ENCODE results near the gene PACSIN3. TPM values are rescaled to one million over a fixed set of nuclear protein-coding genes. Genes with fewer than 3 reads are reported as not detected.

The PACSIN3 gene
- total and polyA plus RNA-seq, 2 of the 13 experiments (the other 11 are each of a cell fraction or from before 2014, with no cell fraction given) = 47.9 to 93.3 TPM

DNA sequence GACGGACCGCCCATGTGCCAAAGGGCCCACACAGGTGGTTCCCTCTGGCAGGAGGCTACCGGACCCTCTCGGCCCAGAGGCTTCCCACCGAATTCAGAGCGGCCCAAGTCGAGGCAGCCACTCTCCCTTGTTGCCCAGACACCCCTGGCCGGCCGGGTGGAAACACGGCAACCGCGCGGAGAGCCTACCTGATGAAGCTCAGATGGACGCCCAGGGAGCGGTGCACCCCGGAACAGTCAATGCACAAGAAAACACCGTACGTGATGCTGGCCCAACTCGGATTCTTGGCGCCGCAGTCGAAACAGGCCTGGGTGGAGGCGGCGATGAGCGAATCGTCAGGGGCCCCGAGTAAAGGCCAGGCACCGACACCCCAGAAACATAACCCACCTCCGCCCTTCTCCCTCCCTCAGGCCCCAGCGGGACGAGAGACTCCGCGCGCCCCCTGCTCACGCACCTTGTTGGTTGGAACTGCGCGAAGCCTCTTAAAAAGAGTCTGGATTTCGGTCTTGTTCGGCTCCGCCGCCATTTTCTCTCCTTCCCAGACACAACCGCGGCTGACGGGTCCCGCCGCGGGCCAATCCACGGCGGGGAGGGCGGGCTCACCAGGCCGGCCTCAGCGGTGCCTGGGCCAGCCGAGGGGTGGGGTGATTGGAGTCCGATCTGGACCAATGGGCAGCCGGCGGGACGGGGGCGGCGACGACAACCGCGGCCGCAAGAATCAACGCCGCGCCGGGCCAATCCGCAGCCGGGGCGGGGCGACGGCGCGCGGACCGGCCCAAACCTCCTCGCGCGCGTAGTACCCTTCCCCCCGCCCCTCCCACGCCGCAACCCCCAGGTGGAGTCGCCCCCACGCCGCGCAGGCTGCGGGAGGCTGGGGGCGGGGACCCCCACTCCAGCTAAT lies 9.7 kb downstream of the PACSIN3 start, which contains the start of gene ARFGAP2 (continued):
- no peak for TF ChIP-seq ONECUT2 (CRISPR knock-in tag; IDR thresholded peaks at IDR 0.05)
- TF ChIP-seq, protein P1, sequence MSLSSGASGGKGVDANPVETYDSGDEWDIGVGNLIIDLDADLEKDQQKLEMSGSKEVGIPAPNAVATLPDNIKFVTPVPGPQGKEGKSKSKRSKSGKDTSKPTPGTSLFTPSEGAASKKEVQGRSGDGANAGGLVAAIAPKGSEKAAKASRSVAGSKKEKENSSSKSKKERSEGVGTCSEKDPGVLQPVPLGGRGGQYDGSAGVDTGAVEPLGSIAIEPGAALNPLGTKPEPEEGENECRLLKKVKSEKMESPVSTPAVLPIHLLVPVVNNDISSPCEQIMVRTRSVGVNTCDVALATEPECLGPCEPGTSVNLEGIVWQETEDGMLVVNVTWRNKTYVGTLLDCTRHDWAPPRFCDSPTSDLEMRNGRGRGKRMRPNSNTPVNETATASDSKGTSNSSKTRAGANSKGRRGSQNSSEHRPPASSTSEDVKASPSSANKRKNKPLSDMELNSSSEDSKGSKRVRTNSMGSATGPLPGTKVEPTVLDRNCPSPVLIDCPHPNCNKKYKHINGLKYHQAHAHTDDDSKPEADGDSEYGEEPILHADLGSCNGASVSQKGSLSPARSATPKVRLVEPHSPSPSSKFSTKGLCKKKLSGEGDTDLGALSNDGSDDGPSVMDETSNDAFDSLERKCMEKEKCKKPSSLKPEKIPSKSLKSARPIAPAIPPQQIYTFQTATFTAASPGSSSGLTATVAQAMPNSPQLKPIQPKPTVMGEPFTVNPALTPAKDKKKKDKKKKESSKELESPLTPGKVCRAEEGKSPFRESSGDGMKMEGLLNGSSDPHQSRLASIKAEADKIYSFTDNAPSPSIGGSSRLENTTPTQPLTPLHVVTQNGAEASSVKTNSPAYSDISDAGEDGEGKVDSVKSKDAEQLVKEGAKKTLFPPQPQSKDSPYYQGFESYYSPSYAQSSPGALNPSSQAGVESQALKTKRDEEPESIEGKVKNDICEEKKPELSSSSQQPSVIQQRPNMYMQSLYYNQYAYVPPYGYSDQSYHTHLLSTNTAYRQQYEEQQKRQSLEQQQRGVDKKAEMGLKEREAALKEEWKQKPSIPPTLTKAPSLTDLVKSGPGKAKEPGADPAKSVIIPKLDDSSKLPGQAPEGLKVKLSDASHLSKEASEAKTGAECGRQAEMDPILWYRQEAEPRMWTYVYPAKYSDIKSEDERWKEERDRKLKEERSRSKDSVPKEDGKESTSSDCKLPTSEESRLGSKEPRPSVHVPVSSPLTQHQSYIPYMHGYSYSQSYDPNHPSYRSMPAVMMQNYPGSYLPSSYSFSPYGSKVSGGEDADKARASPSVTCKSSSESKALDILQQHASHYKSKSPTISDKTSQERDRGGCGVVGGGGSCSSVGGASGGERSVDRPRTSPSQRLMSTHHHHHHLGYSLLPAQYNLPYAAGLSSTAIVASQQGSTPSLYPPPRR (CRISPR knock-in tag; IDR thresholded peaks at IDR 0.05; ENCODE audit: borderline replicate concordance) = peak; percentile 27; the same call in 1 of the 2 replicates
- TF ChIP-seq ZFX (CRISPR knock-in tag; IDR thresholded peaks at IDR 0.05; ENCODE audit: low read depth) = peak; percentile 87
- no peak for TF ChIP-seq ZNF337 (CRISPR knock-in tag; IDR thresholded peaks at IDR 0.05; ENCODE audit: borderline replicate concordance, low read depth)
- TF ChIP-seq ZMYM3 (CRISPR knock-in tag; IDR thresholded peaks at IDR 0.05) = no peak
- peak; percentile 64; the same call in 1 of the 2 replicates for TF ChIP-seq TFDP2 (CRISPR knock-in tag; IDR thresholded peaks at IDR 0.05)
- TF ChIP-seq MTF1 (CRISPR knock-in tag; IDR thresholded peaks at IDR 0.05) = no peak
- peak; percentile 72; the same call in 1 of the 2 replicates for TF ChIP-seq ZNF138 (CRISPR knock-in tag; IDR thresholded peaks at IDR 0.05; ENCODE audit: low read depth)
- no peak for TF ChIP-seq ZBTB1 (CRISPR knock-in tag; IDR thresholded peaks at IDR 0.05; ENCODE audit: borderline replicate concordance)
- TF ChIP-seq ZNF274 (CRISPR knock-in tag; IDR thresholded peaks at IDR 0.05) = no peak
- peak; percentile 20; the same call in 1 of the 2 replicates for TF ChIP-seq FOXC1 (CRISPR knock-in tag; IDR thresholded peaks at IDR 0.05; ENCODE audit: borderline replicate concordance)
- TF ChIP-seq, protein P2, sequence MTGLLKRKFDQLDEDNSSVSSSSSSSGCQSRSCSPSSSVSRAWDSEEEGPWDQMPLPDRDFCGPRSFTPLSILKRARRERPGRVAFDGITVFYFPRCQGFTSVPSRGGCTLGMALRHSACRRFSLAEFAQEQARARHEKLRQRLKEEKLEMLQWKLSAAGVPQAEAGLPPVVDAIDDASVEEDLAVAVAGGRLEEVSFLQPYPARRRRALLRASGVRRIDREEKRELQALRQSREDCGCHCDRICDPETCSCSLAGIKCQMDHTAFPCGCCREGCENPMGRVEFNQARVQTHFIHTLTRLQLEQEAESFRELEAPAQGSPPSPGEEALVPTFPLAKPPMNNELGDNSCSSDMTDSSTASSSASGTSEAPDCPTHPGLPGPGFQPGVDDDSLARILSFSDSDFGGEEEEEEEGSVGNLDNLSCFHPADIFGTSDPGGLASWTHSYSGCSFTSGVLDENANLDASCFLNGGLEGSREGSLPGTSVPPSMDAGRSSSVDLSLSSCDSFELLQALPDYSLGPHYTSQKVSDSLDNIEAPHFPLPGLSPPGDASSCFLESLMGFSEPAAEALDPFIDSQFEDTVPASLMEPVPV (CRISPR knock-in tag; IDR thresholded peaks at IDR 0.05) = peak; percentile 55; the same call in 1 of the 2 replicates
- TF ChIP-seq POLR2AphosphoS5 (IDR thresholded peaks at IDR 0.05; ENCODE audit: low read depth, low read length) = peak; percentile 60
- peak; percentile 88 for TF ChIP-seq NFYB (CRISPR knock-in tag; IDR thresholded peaks at IDR 0.05)
- TF ChIP-seq MIER2 (CRISPR knock-in tag; IDR thresholded peaks at IDR 0.05) = no peak
- TF ChIP-seq SMC3 (IDR thresholded peaks at IDR 0.05; ENCODE audit: low read length) = no peak
- TF ChIP-seq CREBL2 (CRISPR knock-in tag; IDR thresholded peaks at IDR 0.05; ENCODE audit: borderline replicate concordance) = no peak
- no peak for TF ChIP-seq LBX2 (CRISPR knock-in tag; IDR thresholded peaks at IDR 0.05; ENCODE audit: borderline replicate concordance)
- TF ChIP-seq ZNF225 (CRISPR knock-in tag; IDR thresholded peaks at IDR 0.05) = peak; percentile 29; the same call in 1 of the 2 replicates
- peak; percentile 75 for TF ChIP-seq SP4 (CRISPR knock-in tag; IDR thresholded peaks at IDR 0.05)
- TF ChIP-seq FOSL1 (CRISPR knock-in tag; IDR thresholded peaks at IDR 0.05; ENCODE audit: borderline replicate concordance) = no peak
